ENCODE measurements around the gene CTNNA2. TPM values are rescaled to one million over a fixed set of nuclear protein-coding genes. Genes with fewer than 3 reads are reported as not detected.
"Not testable (repeated sequence)": the region's sequence is repeated elsewhere in the genome, so short reads cannot be mapped to it uniquely, and the experiment has no call there.

CTNNA2 gene
- polyA plus RNA-seq, 1 experiment = not detected

DNA sequence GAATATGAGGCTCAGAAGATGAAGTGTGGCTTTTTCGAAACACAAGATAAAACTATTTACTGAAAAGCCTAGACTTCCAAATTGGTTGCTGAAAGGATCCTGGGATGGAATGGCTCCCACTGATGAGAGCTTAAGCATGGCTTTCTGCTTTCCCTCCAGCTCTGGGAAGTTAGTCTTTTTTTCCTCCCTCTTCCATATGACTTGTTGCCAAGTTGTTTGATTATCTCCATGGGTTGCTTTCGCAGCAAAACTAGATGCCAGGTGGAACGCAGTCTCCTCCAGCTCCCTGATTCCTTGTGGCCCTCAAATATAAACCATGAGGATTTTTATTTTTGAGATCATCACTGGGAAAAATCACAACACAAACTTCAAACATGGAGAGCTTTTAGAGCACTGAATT lies 515.2 kb downstream of the CTNNA2 start:
- TF ChIP-seq, protein P1, sequence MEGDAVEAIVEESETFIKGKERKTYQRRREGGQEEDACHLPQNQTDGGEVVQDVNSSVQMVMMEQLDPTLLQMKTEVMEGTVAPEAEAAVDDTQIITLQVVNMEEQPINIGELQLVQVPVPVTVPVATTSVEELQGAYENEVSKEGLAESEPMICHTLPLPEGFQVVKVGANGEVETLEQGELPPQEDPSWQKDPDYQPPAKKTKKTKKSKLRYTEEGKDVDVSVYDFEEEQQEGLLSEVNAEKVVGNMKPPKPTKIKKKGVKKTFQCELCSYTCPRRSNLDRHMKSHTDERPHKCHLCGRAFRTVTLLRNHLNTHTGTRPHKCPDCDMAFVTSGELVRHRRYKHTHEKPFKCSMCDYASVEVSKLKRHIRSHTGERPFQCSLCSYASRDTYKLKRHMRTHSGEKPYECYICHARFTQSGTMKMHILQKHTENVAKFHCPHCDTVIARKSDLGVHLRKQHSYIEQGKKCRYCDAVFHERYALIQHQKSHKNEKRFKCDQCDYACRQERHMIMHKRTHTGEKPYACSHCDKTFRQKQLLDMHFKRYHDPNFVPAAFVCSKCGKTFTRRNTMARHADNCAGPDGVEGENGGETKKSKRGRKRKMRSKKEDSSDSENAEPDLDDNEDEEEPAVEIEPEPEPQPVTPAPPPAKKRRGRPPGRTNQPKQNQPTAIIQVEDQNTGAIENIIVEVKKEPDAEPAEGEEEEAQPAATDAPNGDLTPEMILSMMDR (IDR thresholded peaks at IDR 0.05; ENCODE audit: low read depth, low read length) = no peak
- ChIA-PET CTCF (interaction anchor here (0.7 to 1.7 kb wide), 2 partner anchors 14 to 220 kb away, joined by 4 to 5 read pairs; no protein-coding TSS in a partner anchor), POLR2A (no interaction called here)

DNA sequence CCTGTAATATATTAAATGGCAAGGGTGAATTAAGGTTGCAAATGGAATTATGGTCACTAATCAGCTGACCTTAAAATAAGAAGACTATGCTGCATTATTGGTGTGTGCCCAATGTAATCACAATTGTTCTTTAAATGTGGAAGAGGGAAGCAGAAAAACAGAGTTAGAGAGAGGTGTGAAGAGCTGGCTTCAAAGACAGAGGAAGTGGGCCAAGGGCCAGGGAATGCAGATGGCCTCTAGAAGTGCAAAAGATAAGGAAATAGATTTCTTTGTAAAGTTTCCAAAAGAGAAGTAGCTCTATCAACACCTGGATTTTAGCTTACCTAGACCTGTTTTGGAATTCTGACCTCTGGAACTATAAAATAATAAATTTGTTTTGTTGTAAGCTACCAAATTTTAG lies 515.7 kb downstream of the CTNNA2 start:
- CTCF ChIA-PET = interaction anchor here (0.6 to 1.7 kb wide), 3 partner anchors 14 to 210 kb away, joined by 5 to 9 read pairs (median 5); no protein-coding TSS in a partner anchor
- TF ChIP-seq, protein P1 (IDR thresholded peaks at IDR 0.05; ENCODE audit: low read depth, low read length) = no peak
- POLR2A ChIA-PET = no interaction called here
- Histone ChIP-seq H3K9me3 (ENCODE audit: control insufficient read depth, insufficient read depth, low read length) (no peaks in the 10 kb centered on the region), H3K27me3 (ENCODE audit: control insufficient read depth, insufficient read depth, low read length) (no peaks in the 10 kb centered on the region), H3K27ac (ENCODE audit: low read depth, low read length) (no peak overlapping the region), H3K4me3 (ENCODE audit: low read depth, low read length) (no peak overlapping the region)
- DNase-seq (ENCODE audit: low read depth, low spot score) = no peak

More for the DNA sequence above, 515.2 kb downstream of the CTNNA2 start:
- no peak overlapping the region for H3K27ac ChIP-seq (ENCODE audit: low read depth, low read length)
- no peaks in the 10 kb centered on the region for H3K27me3 ChIP-seq (ENCODE audit: control insufficient read depth, insufficient read depth, low read length)
- no peak overlapping the region for H3K4me3 ChIP-seq (ENCODE audit: low read depth, low read length)
- no peaks in the 10 kb centered on the region for H3K9me3 ChIP-seq (ENCODE audit: control insufficient read depth, insufficient read depth, low read length)
- no peak for DNase-seq (ENCODE audit: low read depth, low spot score)

GRCh38 chr2:80030135-80030534 lies 517.3 kb downstream of the CTNNA2 start:
- CTCF ChIA-PET = interaction anchor here (1.3 to 1.6 kb wide), 2 partner anchors 16 to 42 kb away, joined by 3 read pairs; no protein-coding TSS in a partner anchor

DNA sequence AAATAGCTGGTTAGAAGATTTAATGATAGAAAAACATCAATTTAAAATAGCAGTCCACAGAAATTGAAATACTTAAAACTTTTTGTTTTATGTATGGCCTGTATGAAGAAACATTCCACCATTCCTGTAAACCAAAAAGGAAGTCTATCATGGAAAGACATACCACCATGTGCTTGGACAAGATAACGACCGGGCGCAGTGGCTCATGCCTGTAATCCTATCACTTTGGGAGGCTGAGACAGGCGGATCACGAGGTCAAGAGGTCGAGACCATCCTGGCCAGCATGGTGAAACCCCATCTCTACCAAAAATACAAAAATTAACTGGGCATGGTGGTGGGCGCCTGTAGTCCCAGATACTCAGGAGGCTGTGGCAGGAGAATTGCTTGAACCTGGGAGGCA lies 519.8 kb downstream of the CTNNA2 start:
- H3K4me3 ChIP-seq (ENCODE audit: low read depth, low read length); H3K9me3 ChIP-seq (ENCODE audit: control insufficient read depth, insufficient read depth, low read length); POLR2A ChIA-PET; CTCF ChIA-PET; H3K27me3 ChIP-seq (ENCODE audit: control insufficient read depth, insufficient read depth, low read length); H3K27ac ChIP-seq (ENCODE audit: low read depth, low read length); DNase-seq (ENCODE audit: low read depth, low spot score): not testable (repeated sequence)

More at GRCh38 chr2:80030135-80030534, 517.3 kb downstream of the CTNNA2 start:
- no peak overlapping the region for H3K27ac ChIP-seq (ENCODE audit: low read depth, low read length)
- TF ChIP-seq, protein P1 (IDR thresholded peaks at IDR 0.05; ENCODE audit: low read depth, low read length) = no peak
- POLR2A ChIA-PET = no interaction called here
- H3K9me3 ChIP-seq (ENCODE audit: control insufficient read depth, insufficient read depth, low read length) = no peaks in the 10 kb centered on the region
- DNase-seq (ENCODE audit: low read depth, low spot score) = no peak
- no peak overlapping the region for H3K4me3 ChIP-seq (ENCODE audit: low read depth, low read length)
- H3K27me3 ChIP-seq (ENCODE audit: control insufficient read depth, insufficient read depth, low read length) = no peaks in the 10 kb centered on the region

DNA sequence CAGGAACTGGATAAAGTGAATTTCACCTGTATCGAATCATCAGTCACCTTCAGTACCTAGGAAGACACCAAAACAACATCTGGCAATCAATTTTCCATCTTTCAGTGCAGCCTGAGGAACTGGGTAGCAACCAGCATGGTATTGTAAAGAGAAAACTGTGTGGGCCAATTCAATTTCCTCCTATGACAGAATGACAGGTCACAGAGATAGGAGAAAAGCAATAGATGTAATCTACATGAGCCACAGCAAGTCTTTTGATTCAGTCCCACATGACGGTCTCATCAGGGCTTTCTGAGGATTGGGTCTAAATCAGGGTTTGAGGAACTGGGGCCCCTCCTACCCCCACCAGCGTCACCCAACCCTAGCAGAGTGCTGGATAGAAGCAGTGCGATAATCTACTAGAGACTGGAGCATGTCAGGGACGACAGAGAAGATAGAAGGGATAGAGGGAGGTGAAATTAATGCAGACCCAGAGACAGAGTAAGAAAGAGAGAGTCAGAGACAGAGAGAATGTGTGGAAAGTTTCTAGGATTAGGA lies 523.0 kb downstream of the CTNNA2 start:
- ChIA-PET CTCF (interaction anchor here (1.3 kb wide), 1 partner anchor 39 kb away, joined by 5 read pairs; no protein-coding TSS in a partner anchor), POLR2A (no interaction called here)
- no peak overlapping the region for H3K4me3 ChIP-seq (ENCODE audit: low read depth, low read length)
- H3K27me3 ChIP-seq (ENCODE audit: control insufficient read depth, insufficient read depth, low read length) = no peaks in the 10 kb centered on the region
- H3K27ac ChIP-seq (ENCODE audit: low read depth, low read length) = no peak overlapping the region
- DNase-seq (ENCODE audit: low read depth, low spot score) = no peak
- TF ChIP-seq, protein P1 (IDR thresholded peaks at IDR 0.05; ENCODE audit: low read depth, low read length) = no peak
- H3K9me3 ChIP-seq (ENCODE audit: control insufficient read depth, insufficient read depth, low read length) = no peaks in the 10 kb centered on the region
